ENCODE results near the gene UBR4. TPM values are rescaled to one million over a fixed set of nuclear protein-coding genes. Genes with fewer than 3 reads are reported as not detected.

UBR4 gene
- total RNA-seq, 1 experiment from 2014 or later, result 201 TPM

DNA sequence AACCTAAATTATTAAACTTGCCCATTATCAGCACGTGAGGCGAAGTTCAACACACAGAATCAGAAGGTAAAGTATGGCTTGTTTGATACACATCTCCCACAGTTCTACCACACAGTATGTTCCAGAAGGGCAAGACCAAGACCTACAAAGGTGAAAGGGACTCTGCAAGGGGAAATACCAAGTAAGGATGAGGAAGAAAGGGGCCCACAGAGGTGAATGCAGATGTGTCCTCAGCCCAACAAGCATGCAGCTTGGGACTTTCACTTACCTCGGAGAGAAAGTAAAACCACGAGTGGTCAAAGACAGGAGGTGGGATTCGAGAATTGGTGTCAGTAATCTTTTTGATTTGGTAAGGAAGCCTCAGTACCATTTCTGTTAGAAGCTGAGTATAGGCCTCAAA is 85.8 kb downstream of the UBR4 start:
- Histone ChIP-seq H3K4me2 (ENCODE audit: low read depth, low read length, poor library complexity, severe bottlenecking) (no peak overlapping the region), H3K27me3 (ENCODE audit: low read length) (no peaks in the 10 kb centered on the region), H3K9me3 (ENCODE audit: low read length) (no peaks in the 10 kb centered on the region), H3K4me3 (ENCODE audit: low read length) (no peak overlapping the region), H3K9ac (ENCODE audit: low read length) (no peak overlapping the region), H3K27ac (ENCODE audit: low read length) (no peak overlapping the region), H4K20me1 (ENCODE audit: insufficient read depth, low read depth, low read length) (no peaks in the 10 kb centered on the region), H3K79me2 (ENCODE audit: low read length) (no peaks in the 10 kb centered on the region), H3K9me2 (replicated peaks; ENCODE audit: insufficient read depth, low read length) (no peaks in the 10 kb centered on the region), H3K36me3 (ENCODE audit: insufficient read depth, low read length) (peaks cover 72% of the 10 kb centered on the region; the same call in 1 of the 2 replicates), H3K4me1 (ENCODE audit: low read length) (no peaks in the 10 kb centered on the region), H2AFZ (ENCODE audit: low read length) (no peak overlapping the region)
- DNase-seq, result no peak

- Histone ChIP-seq H2AFZ (ENCODE audit: low read length) (no peak overlapping the region), H3K27me3 (ENCODE audit: low read length) (no peaks in the 10 kb centered on the region), H3K27ac (ENCODE audit: low read length) (no peak overlapping the region), H3K9me2 (replicated peaks; ENCODE audit: insufficient read depth, low read length) (no peaks in the 10 kb centered on the region), H3K9me3 (ENCODE audit: low read length) (no peaks in the 10 kb centered on the region), H3K4me3 (ENCODE audit: low read length) (no peak overlapping the region), H3K36me3 (ENCODE audit: insufficient read depth, low read length) (peaks cover 72% of the 10 kb centered on the region; the same call in 1 of the 2 replicates), H3K9ac (ENCODE audit: low read length) (no peak overlapping the region), H3K79me2 (ENCODE audit: low read length) (no peaks in the 10 kb centered on the region), H3K4me2 (ENCODE audit: low read depth, low read length, poor library complexity, severe bottlenecking) (no peak overlapping the region), H4K20me1 (ENCODE audit: insufficient read depth, low read depth, low read length) (no peaks in the 10 kb centered on the region), H3K4me1 (ENCODE audit: low read length) (no peaks in the 10 kb centered on the region)
- DNase-seq, result no peak
Measured at GRCh38 chr1:19123837-19124236, 86.2 kb downstream of the UBR4 start.

GRCh38 chr1:19122668-19123067 is 87.4 kb downstream of the UBR4 start:
- no peaks in the 10 kb centered on the region for H4K20me1 ChIP-seq (ENCODE audit: insufficient read depth, low read depth, low read length)
- no peaks in the 10 kb centered on the region for H3K9me3 ChIP-seq (ENCODE audit: low read length)
- no peak overlapping the region for H3K27ac ChIP-seq (ENCODE audit: low read length)
- no peak overlapping the region for H3K4me3 ChIP-seq (ENCODE audit: low read length)
- H3K4me1 ChIP-seq (ENCODE audit: low read length), result no peaks in the 10 kb centered on the region
- no peaks in the 10 kb centered on the region for H3K27me3 ChIP-seq (ENCODE audit: low read length)
- H2AFZ ChIP-seq (ENCODE audit: low read length), result no peak overlapping the region
- H3K79me2 ChIP-seq (ENCODE audit: low read length), result no peaks in the 10 kb centered on the region
- H3K36me3 ChIP-seq (ENCODE audit: insufficient read depth, low read length), result peaks cover 64% of the 10 kb centered on the region; the same call in 1 of the 2 replicates
- H3K4me2 ChIP-seq (ENCODE audit: low read depth, low read length, poor library complexity, severe bottlenecking), result no peak overlapping the region
- no peak for DNase-seq
- no peaks in the 10 kb centered on the region for H3K9me2 ChIP-seq (replicated peaks; ENCODE audit: insufficient read depth, low read length)
- H3K9ac ChIP-seq (ENCODE audit: low read length), result no peak overlapping the region

DNA sequence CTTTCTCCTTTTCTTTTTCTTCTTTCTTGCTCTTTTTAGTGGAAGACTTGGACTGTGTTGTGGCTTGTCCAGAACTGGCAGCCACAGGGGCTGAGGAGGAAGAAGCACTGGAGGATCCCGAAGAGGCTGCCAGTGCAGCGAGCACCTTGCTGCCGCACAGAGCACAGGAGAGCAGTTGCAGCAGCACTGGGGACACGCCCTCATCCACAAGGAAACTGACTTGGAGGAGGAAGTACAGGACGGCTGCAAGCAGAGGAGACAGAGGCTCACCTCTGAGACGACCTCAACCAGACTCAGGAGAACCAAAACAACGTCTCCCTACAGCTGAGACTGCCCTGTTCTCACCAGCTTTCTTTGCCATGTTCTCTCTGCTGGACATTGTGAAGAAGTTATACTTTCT is 88.9 kb downstream of the UBR4 start:
- DNase-seq, result no peak
- peaks cover 75% of the 10 kb centered on the region; the same call in 1 of the 2 replicates for H3K36me3 ChIP-seq (ENCODE audit: insufficient read depth, low read length)
- no peak overlapping the region for H3K27ac ChIP-seq (ENCODE audit: low read length)
- H3K4me1 ChIP-seq (ENCODE audit: low read length), result no peaks in the 10 kb centered on the region
- H3K4me3 ChIP-seq (ENCODE audit: low read length), result no peak overlapping the region
- H3K4me2 ChIP-seq (ENCODE audit: low read depth, low read length, poor library complexity, severe bottlenecking), result no peak overlapping the region
- no peaks in the 10 kb centered on the region for H4K20me1 ChIP-seq (ENCODE audit: insufficient read depth, low read depth, low read length)
- H3K79me2 ChIP-seq (ENCODE audit: low read length), result no peaks in the 10 kb centered on the region
- H3K9ac ChIP-seq (ENCODE audit: low read length), result no peak overlapping the region
- H3K27me3 ChIP-seq (ENCODE audit: low read length), result no peaks in the 10 kb centered on the region
- H3K9me2 ChIP-seq (replicated peaks; ENCODE audit: insufficient read depth, low read length), result no peaks in the 10 kb centered on the region
- no peaks in the 10 kb centered on the region for H3K9me3 ChIP-seq (ENCODE audit: low read length)
- H2AFZ ChIP-seq (ENCODE audit: low read length), result no peak overlapping the region

DNA sequence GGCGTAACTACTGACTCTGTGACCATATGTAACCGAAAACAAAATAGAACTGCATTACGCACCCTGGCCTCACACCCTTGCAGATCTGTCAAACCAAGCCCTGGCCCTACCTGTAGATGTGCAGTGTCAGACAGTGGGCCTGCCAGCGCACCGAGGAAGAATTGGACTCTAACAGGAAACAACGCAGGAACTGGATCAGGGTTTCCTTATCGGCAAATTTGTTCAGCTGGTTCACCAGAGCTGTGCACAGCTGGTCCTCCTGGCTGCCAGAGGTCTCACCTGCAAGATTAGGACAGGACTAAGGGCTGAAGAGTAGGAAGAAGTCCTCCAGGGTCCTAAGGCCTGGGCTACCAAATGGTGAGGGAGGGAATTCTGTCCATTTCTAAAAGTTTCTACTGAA is 90.0 kb downstream of the UBR4 start:
- H3K9me2 ChIP-seq (replicated peaks; ENCODE audit: insufficient read depth, low read length), result no peaks in the 10 kb centered on the region
- no peaks in the 10 kb centered on the region for H3K27me3 ChIP-seq (ENCODE audit: low read length)
- no peak overlapping the region for H2AFZ ChIP-seq (ENCODE audit: low read length)
- peaks cover 74% of the 10 kb centered on the region; the same call in 1 of the 2 replicates for H3K36me3 ChIP-seq (ENCODE audit: insufficient read depth, low read length)
- H3K4me3 ChIP-seq (ENCODE audit: low read length), result no peak overlapping the region
- no peaks in the 10 kb centered on the region for H3K4me1 ChIP-seq (ENCODE audit: low read length)
- H4K20me1 ChIP-seq (ENCODE audit: insufficient read depth, low read depth, low read length), result no peaks in the 10 kb centered on the region
- H3K9ac ChIP-seq (ENCODE audit: low read length), result no peak overlapping the region
- no peaks in the 10 kb centered on the region for H3K79me2 ChIP-seq (ENCODE audit: low read length)
- H3K9me3 ChIP-seq (ENCODE audit: low read length), result no peaks in the 10 kb centered on the region
- H3K4me2 ChIP-seq (ENCODE audit: low read depth, low read length, poor library complexity, severe bottlenecking), result no peak overlapping the region
- no peak for DNase-seq
- no peak overlapping the region for H3K27ac ChIP-seq (ENCODE audit: low read length)

- Histone ChIP-seq H3K9me2 (replicated peaks; ENCODE audit: insufficient read depth, low read length) (no peaks in the 10 kb centered on the region), H3K4me1 (ENCODE audit: low read length) (no peaks in the 10 kb centered on the region), H3K9ac (ENCODE audit: low read length) (no peak overlapping the region), H3K27me3 (ENCODE audit: low read length) (no peaks in the 10 kb centered on the region), H3K79me2 (ENCODE audit: low read length) (no peaks in the 10 kb centered on the region), H3K4me2 (ENCODE audit: low read depth, low read length, poor library complexity, severe bottlenecking) (no peak overlapping the region), H3K9me3 (ENCODE audit: low read length) (no peaks in the 10 kb centered on the region), H3K4me3 (ENCODE audit: low read length) (no peak overlapping the region), H3K36me3 (ENCODE audit: insufficient read depth, low read length) (peaks cover 63% of the 10 kb centered on the region; the same call in 1 of the 2 replicates), H2AFZ (ENCODE audit: low read length) (no peak overlapping the region), H4K20me1 (ENCODE audit: insufficient read depth, low read depth, low read length) (no peaks in the 10 kb centered on the region), H3K27ac (ENCODE audit: low read length) (no peak overlapping the region)
- no peak for DNase-seq
Measured at GRCh38 chr1:19115082-19115808, 94.8 kb downstream of the UBR4 start.

- no peaks in the 10 kb centered on the region for H3K9me2 ChIP-seq (replicated peaks; ENCODE audit: insufficient read depth, low read length)
Measured at GRCh38 chr1:19113697-19114092, 96.4 kb downstream of the UBR4 start.

DNA sequence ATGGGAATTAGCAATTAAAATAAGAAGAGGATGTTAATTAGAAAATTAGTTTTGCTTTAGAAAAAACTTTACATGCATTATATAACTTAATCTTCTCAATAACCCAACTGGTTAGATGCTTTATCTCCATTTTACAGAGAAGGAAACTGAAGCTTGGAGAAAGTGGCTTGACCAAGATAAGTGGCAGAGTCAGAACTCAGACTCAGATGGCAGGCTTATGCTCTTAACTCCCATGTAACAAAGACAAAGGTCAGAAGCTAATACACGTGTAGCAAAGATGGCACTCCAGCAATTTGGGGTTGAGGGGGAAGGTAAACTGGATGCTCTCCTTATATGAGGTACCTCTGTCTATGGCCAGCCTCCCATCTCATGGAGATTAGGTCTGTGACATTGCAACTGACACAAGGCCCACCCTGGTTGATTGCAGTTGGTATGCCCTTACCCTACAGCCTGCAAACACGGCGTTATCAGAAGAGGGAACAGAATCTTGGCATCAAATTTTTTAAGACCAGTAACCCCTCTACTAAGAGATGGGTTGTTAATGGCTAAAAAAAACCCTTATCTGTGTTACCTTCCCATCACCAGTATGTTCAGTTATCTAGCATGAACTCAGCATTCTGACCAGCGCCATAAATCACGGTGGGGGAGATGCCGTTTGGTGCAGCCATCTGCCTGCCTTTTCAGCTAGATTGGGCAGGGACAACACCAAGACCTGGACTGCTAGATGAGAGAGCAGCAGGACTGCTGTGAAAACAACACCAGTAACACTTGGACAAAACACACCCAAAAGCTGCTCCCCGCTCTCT is 97.0 kb downstream of the UBR4 start:
- Histone ChIP-seq H3K9me3 (ENCODE audit: low read length) (no peaks in the 10 kb centered on the region), H3K27ac (ENCODE audit: low read length) (no peak overlapping the region), H4K20me1 (ENCODE audit: insufficient read depth, low read depth, low read length) (no peaks in the 10 kb centered on the region), H3K9me2 (replicated peaks; ENCODE audit: insufficient read depth, low read length) (no peaks in the 10 kb centered on the region), H3K4me2 (ENCODE audit: low read depth, low read length, poor library complexity, severe bottlenecking) (no peak overlapping the region), H3K79me2 (ENCODE audit: low read length) (no peaks in the 10 kb centered on the region), H3K4me1 (ENCODE audit: low read length) (no peaks in the 10 kb centered on the region), H3K36me3 (ENCODE audit: insufficient read depth, low read length) (peaks cover 64% of the 10 kb centered on the region; the same call in 1 of the 2 replicates), H3K27me3 (ENCODE audit: low read length) (no peaks in the 10 kb centered on the region), H2AFZ (ENCODE audit: low read length) (no peak overlapping the region), H3K4me3 (ENCODE audit: low read length) (no peak overlapping the region), H3K9ac (ENCODE audit: low read length) (no peak overlapping the region)
- no peak for DNase-seq

More at GRCh38 chr1:19113697-19114092, 96.4 kb downstream of the UBR4 start:
- DNase-seq, result peak; percentile 76
- H3K36me3 ChIP-seq (ENCODE audit: insufficient read depth, low read length), result peaks cover 58% of the 10 kb centered on the region; the same call in 1 of the 2 replicates
- no peak overlapping the region for H3K4me3 ChIP-seq (ENCODE audit: low read length)
- H3K79me2 ChIP-seq (ENCODE audit: low read length), result no peaks in the 10 kb centered on the region
- H3K9ac ChIP-seq (ENCODE audit: low read length), result no peak overlapping the region
- H3K4me1 ChIP-seq (ENCODE audit: low read length), result no peaks in the 10 kb centered on the region
- H2AFZ ChIP-seq (ENCODE audit: low read length), result no peak overlapping the region
- H3K27ac ChIP-seq (ENCODE audit: low read length), result no peak overlapping the region
- H3K27me3 ChIP-seq (ENCODE audit: low read length), result no peaks in the 10 kb centered on the region
- no peaks in the 10 kb centered on the region for H3K9me3 ChIP-seq (ENCODE audit: low read length)
- H4K20me1 ChIP-seq (ENCODE audit: insufficient read depth, low read depth, low read length), result no peaks in the 10 kb centered on the region
- no peak overlapping the region for H3K4me2 ChIP-seq (ENCODE audit: low read depth, low read length, poor library complexity, severe bottlenecking)
